ENCODE results near the gene GBP3. TPM values are rescaled to one million over a fixed set of nuclear protein-coding genes. Genes with fewer than 3 reads are reported as not detected.

GBP3 gene
- total and polyA plus RNA-seq, 2 of the 8 experiments (the other 6 are each of a cell fraction or from before 2014, with no cell fraction given): not detected

GRCh38 chr1:89068291-89068690 lies 45.6 kb upstream of the GBP3 start:
- Histone ChIP-seq H2BK12ac (ENCODE audit: low read depth, low read length) (no peak overlapping the region), H3K9me3 (ENCODE audit: insufficient read depth in 2 of 2, low read depth in 1 of 2, low read length in 1 of 2) (no peaks in the 10 kb centered on the region), H3K27ac (ENCODE audit: low read depth, low read length) (no peak overlapping the region), H3K4me2 (ENCODE audit: insufficient read depth in 1 of 2, low read depth in 2 of 2, low read length in 2 of 2) (no peak overlapping the region), H3K4me3 (ENCODE audit: extremely low read depth in 1 of 4, insufficient read depth in 2 of 4, low read depth in 3 of 4, low read length in 4 of 4) (no peak overlapping the region), H3K4ac (replicated peaks; ENCODE audit: insufficient read length, low read depth, low read length) (no peak overlapping the region), H2BK15ac (ENCODE audit: low read length) (no peak overlapping the region), H3K9ac (replicated peaks in 1 of 4; ENCODE audit: extremely low read depth in 1 of 4, low read depth in 3 of 4, low read length in 3 of 4) (no peak overlapping the region), H4K8ac (ENCODE audit: extremely low read depth, insufficient read depth, low read length) (no peak overlapping the region), H3K79me2 (ENCODE audit: control insufficient read depth in 1 of 2, insufficient read depth in 2 of 2, low read length in 2 of 2) (no peaks in the 10 kb centered on the region), H2BK120ac (replicated peaks; ENCODE audit: low read depth, low read length) (no peak overlapping the region), H3K4me1 (replicated peaks in 1 of 4; ENCODE audit: control insufficient read depth in 3 of 4, insufficient read depth in 4 of 4, low read length in 3 of 4) (no peaks in the 10 kb centered on the region), H3K79me1 (ENCODE audit: low read depth, low read length) (no peaks in the 10 kb centered on the region), H3K18ac (ENCODE audit: extremely low read depth, low read length) (no peak overlapping the region), H3K23ac (ENCODE audit: insufficient read length) (no peak overlapping the region), H2BK20ac (ENCODE audit: low read length) (no peak overlapping the region), H2BK5ac (ENCODE audit: low read depth, low read length) (no peak overlapping the region), H4K91ac (replicated peaks; ENCODE audit: insufficient read length, low read length) (no peak overlapping the region), H2AK5ac (ENCODE audit: low read depth, low read length) (no peak overlapping the region), H4K5ac (ENCODE audit: insufficient read length, low read depth, low read length) (no peak overlapping the region), H4K20me1 (replicated peaks in 1 of 2; ENCODE audit: control insufficient read depth in 1 of 2, insufficient read depth in 2 of 2, low read length in 2 of 2) (no peaks in the 10 kb centered on the region), H3K27me3 (replicated peaks in 1 of 4; ENCODE audit: control insufficient read depth in 3 of 4, extremely low read depth in 1 of 4, insufficient read depth in 3 of 4, low read length in 3 of 4) (no peaks in the 10 kb centered on the region), H3K56ac (replicated peaks; ENCODE audit: insufficient read length, low read depth, low read length) (no peak overlapping the region), H2AFZ (ENCODE audit: low read length) (no peak overlapping the region; the same call in 1 of the 2 replicates), H3K36me3 (ENCODE audit: control insufficient read depth in 2 of 4, insufficient read depth in 4 of 4, low read length in 3 of 4) (no peaks in the 10 kb centered on the region), H3K14ac (ENCODE audit: insufficient read length) (no peak overlapping the region), H3K23me2 (ENCODE audit: low read depth, low read length) (no peaks in the 10 kb centered on the region)
- ChIA-PET POLR2A (ENCODE audit: partially characterized antibody) (no interaction called here), CTCF (ENCODE audit: partially characterized antibody) (interaction anchor here (0.5 to 1.0 kb wide), 3 partner anchors 17 to 423 kb away, joined by 3 read pairs; no protein-coding TSS in a partner anchor)
- no peak for DNase-seq (ENCODE audit: low read depth in 1 of 2, low spot score in 2 of 2)
- no peak for FAIRE-seq
- TF ChIP-seq ZNF274 (IDR thresholded peaks at IDR 0.05; ENCODE audit: borderline replicate concordance, extremely low read depth, low read length): no peak
- no peak for TF ChIP-seq EGR1 (IDR thresholded peaks at IDR 0.05; ENCODE audit: borderline replicate concordance, low read depth, low read length)
- TF ChIP-seq JUN (IDR thresholded peaks at IDR 0.05; ENCODE audit: low read depth, low read length): no peak
- no peak for TF ChIP-seq RBBP5 (IDR thresholded peaks at IDR 0.05; ENCODE audit: borderline replicate concordance, low read depth, low read length)
